Measurements from ENCODE around the gene C3. TPM values are rescaled to one million over a fixed set of nuclear protein-coding genes. Genes with fewer than 3 reads are reported as not detected.

Gene C3
- total and polyA plus RNA-seq, 2 of the 13 experiments (the other 11 are each of a cell fraction or from before 2014, with no cell fraction given): 1,455 to 6,272 TPM

- TF ChIP-seq AFF4 (CRISPR knock-in tag; IDR thresholded peaks at IDR 0.05) (no peak), FOSL2 (CRISPR knock-in tag; IDR thresholded peaks at IDR 0.05) (peak; percentile 86), ZNF251 (CRISPR knock-in tag; IDR thresholded peaks at IDR 0.05) (no peak), ERF (CRISPR knock-in tag; IDR thresholded peaks at IDR 0.05) (peak; percentile 77), NR2F6 (IDR thresholded peaks at IDR 0.05) (0 out of 2 replicates have a peak, but pooled peaks have one; percentile 17), NR2F6 (CRISPR knock-in tag; IDR thresholded peaks at IDR 0.05) (peak; percentile 38; the same call in 1 of the 2 replicates), ZNF451 (CRISPR knock-in tag; IDR thresholded peaks at IDR 0.05) (no peak), ZSCAN22 (CRISPR knock-in tag; IDR thresholded peaks at IDR 0.05) (no peak), RBFOX2 (IDR thresholded peaks at IDR 0.05; ENCODE audit: low read depth, low read length) (0 out of 2 replicates have a peak, but pooled peaks have one; percentile 36), ZNF770 (CRISPR knock-in tag; IDR thresholded peaks at IDR 0.05) (no peak), RERE (CRISPR knock-in tag; IDR thresholded peaks at IDR 0.05; ENCODE audit: low read depth) (no peak), FUBP1 (CRISPR knock-in tag; IDR thresholded peaks at IDR 0.05; ENCODE audit: borderline replicate concordance) (no peak), TOE1 (CRISPR knock-in tag; IDR thresholded peaks at IDR 0.05) (no peak), ZBTB33 (CRISPR knock-in tag; IDR thresholded peaks at IDR 0.05) (no peak)
Observed at GRCh38 chr19:6734096-6734696, 13.7 kb upstream of the C3 start (continued).
